NB4 (cell line): ENCODE measurements around the gene AFTPH.

Experiments used
- CTCF ChIP-seq: IDR thresholded peaks from one replicate; pipeline ENCODE4 v1.5.1; 2012; ENCODE audit warnings: low read depth, low read length
- POLR2A ChIP-seq: IDR thresholded peaks from 2 replicates; pipeline ENCODE4 v1.6.1; 2011; ENCODE audit warnings: mild to moderate bottlenecking; ENCODE audit not compliant: insufficient read length; ENCODE audit errors: extremely low read depth

- TF ChIP-seq CTCF (no peak), POLR2A (no peak)
Measured at GRCh38 chr2:64610316-64610855, 86.3 kb downstream of the AFTPH start.
